Astrocyte of the cerebellum (primary cell): ENCODE data around the gene CORO2A.

ENCODE experiments used
- DNase-seq: peaks from one replicate; pipeline ENCODE4 v3.0.0-alpha.2; 2011; ENCODE audit warnings: low read depth
- H3K4me3 ChIP-seq: 2 replicates; pipeline ENCODE4 v1.5.1; 2011; ENCODE audit warnings: mild to moderate bottlenecking, low read depth, low read length, moderate library complexity
- CTCF ChIP-seq: IDR thresholded peaks from 2 replicates; pipeline ENCODE4 v1.5.1; 2012; ENCODE audit warnings: low read length, low read depth, moderate library complexity, mild to moderate bottlenecking; ENCODE audit errors: missing control alignments
- in situ Hi-C: cut with HindIII; loops from 2 replicates; pipeline ENCODE4 v1.10.0; 2017; ENCODE audit warnings: low sequenced_read_pairs

Gene CORO2A

DNA sequence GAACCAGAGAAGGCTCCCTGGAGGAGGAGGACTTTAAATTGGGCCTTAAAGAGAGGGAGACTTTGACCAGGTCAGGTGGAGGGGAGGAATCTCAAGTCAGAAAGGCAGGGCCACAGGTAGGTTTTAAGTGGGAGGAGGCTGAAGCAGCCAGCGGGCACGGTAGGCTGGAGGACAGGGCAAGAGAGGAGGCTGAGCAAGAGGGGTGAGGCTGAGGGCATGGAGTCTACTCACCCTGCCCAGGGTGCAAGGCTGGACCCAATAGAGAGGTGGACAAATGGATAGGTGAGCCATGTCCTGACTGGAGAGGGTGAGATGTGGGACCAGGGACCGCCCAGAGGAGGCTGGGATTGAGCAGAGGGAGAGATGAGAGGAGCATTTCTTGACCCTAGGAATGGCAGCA lies 47.8 kb downstream of the CORO2A start:
- no peak overlapping the region for H3K4me3 ChIP-seq
- no peak for TF ChIP-seq CTCF
- DNase-seq = no peak
- in situ Hi-C loops = no loop called here

DNA sequence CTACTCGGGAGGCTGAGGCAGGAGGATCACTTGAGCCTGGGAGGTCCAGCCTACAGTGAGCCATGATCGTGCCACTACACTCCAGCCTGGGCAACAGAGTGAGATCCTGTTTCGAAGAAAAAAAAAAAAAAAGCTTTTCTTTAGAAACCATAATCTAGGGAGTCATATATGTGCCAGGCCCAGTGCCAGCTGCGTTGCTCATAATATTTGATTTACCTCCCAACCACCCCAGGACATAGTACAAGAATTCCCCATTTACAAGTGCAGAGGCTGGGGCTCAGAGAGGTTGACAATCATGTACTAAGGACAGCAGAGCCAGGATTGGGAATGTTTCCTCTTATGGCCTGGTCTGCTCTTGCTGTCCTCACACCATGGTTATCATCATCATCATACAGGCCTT lies 48.4 kb downstream of the CORO2A start:
- TF ChIP-seq CTCF = no peak
- DNase-seq = no peak
- in situ Hi-C loops = no loop called here
- no peak overlapping the region for H3K4me3 ChIP-seq

DNA sequence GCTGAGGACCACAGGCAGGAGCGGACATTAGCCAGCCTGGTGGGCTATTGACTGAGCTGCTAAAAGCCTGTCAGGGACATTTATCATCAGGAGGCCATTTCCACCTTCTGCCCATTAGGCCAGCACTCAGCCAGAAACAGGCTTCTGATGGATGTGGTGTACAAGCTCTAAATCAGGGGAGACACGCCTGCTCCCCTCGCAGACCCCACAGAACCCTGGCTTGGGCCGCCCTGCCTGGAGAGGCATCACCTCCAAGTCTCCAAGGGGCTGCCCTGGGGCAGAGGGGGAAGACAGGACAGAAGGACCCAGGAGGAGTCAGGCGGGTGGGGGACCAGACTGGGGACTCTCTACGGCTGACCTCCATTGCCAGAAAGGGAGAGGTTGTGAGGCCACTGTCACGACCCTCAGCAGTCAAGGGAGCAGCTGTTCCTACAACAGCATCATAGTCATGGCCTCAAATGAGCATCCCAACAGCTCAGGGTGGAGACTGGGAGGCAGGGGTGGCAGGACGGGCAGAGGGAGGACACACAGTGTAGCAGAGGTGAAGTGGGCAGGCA lies 49.4 kb downstream of the CORO2A start:
- in situ Hi-C loops = no loop called here
- no peak for DNase-seq
- H3K4me3 ChIP-seq = no peak overlapping the region
- no peak for TF ChIP-seq CTCF

GRCh38 chr9:98142182-98142907 lies 50.1 kb downstream of the CORO2A start:
- no peak overlapping the region for H3K4me3 ChIP-seq
- no peak for TF ChIP-seq CTCF
- no peak for DNase-seq
- in situ Hi-C loops = no loop called here

DNA sequence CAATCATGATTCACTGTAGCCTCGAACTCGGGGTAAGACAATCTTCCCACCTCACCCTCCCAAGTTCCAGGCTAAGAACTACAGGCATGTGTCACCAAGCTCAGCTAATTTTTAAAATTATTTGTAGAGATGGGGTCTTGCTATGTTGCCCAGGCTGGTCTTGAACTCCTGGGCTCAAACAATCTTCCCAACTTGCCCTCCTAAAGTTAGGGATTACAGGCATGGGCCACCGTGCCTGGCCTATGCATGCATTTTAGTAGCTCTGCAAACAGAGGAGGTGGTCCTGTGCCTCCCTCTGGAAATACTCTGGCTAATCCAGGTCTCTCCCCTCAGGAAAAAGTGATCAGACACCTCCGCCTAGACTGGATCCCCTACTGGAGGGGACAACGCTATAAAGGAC lies 51.9 kb downstream of the CORO2A start:
- H3K4me3 ChIP-seq = no peak overlapping the region
- no peak for TF ChIP-seq CTCF
- in situ Hi-C loops = no loop called here
- DNase-seq = no peak

- in situ Hi-C loops = no loop called here
- no peak for TF ChIP-seq CTCF
- no peak for DNase-seq
- H3K4me3 ChIP-seq = no peak overlapping the region
Measured at GRCh38 chr9:98136489-98136888, 55.9 kb downstream of the CORO2A start.

- in situ Hi-C loops = no loop called here
- no peak for TF ChIP-seq CTCF
- DNase-seq = no peak
- no peak overlapping the region for H3K4me3 ChIP-seq
Measured at GRCh38 chr9:98135938-98136337, 56.5 kb downstream of the CORO2A start.
